Stomach (tissue), 9 donors: ENCODE measurements around the gene SERPINA5. TPM values are rescaled to one million over a fixed set of nuclear protein-coding genes. Genes with fewer than 3 reads are reported as not detected.

Source experiments
- DNase-seq, 2 donors: peaks; one replicate each; pipeline versions ENCODE4 v3.0.0 to v3.0.0-alpha.2; 2013 to 2019
- H3K27ac ChIP-seq, 5 donors: fragments of 200-600 bp in 4 of 5; sonication (generic) in 4 of 5; one replicate each; pipeline ENCODE4 v1.5.1; 2013 to 2019; ENCODE audit warnings: mild to moderate bottlenecking in 1 of 5, moderate library complexity in 1 of 5
- H3K27me3 ChIP-seq, 3 donors: fragments of 200-600 bp; sonication (generic); one replicate each; pipeline ENCODE4 v1.5.1; 2017 to 2019; ENCODE audit warnings: mixed run types in 1 of 3
- H3K36me3 ChIP-seq, 4 donors: fragments of 200-600 bp; sonication (generic); 1 replicate in 3 of 4; 2 replicates in 1 of 4; pipeline ENCODE4 v1.5.1; 2016 to 2019
- H3K4me1 ChIP-seq, 4 donors: fragments of 200-600 bp; sonication (generic); one replicate each; pipeline ENCODE4 v1.5.1; 2016 to 2019
- H3K4me3 ChIP-seq, 4 donors: fragments of 200-600 bp; sonication (generic) in 3 of 4; one replicate each; pipeline ENCODE4 v1.5.1; 2016 to 2019; ENCODE audit warnings: mild to moderate bottlenecking in 1 of 4
- H3K9me3 ChIP-seq, 4 donors: fragments of 200-600 bp; sonication (generic); one replicate each; pipeline ENCODE4 v1.5.1; 2016 to 2019
- EP300 ChIP-seq: sonication (generic); formaldehyde crosslinking; IDR thresholded peaks from one replicate; pipeline ENCODE4 v1.6.1; 2017; ENCODE audit warnings: antibody characterized with exemption
- POLR2A ChIP-seq, 4 donors: fragments of 450-650 bp; IDR thresholded peaks; one replicate each; pipeline ENCODE4 v1.6.1; 2016; ENCODE audit warnings: antibody characterized with exemption in 4 of 4, control low read depth in 2 of 4, mild to moderate bottlenecking in 1 of 4, moderate library complexity in 1 of 4
- POLR2AphosphoS5 ChIP-seq, 3 donors: sonication (generic); formaldehyde crosslinking; IDR thresholded peaks; one replicate each; pipeline ENCODE4 v1.6.1; 2016; ENCODE audit warnings: antibody characterized with exemption in 3 of 3
- WGBS, 5 donors: extraction: QIAGEN DNeasy Blood & Tissue Kit in 3 of 5; methylation state at CpG; one replicate each; pipeline versions ENCODE4 v1.1.5 to v1.1.7; 2013 to 2018; 5-methylcytosine and 5-hydroxymethylcytosine counted together
- intact Hi-C: fragments of 100-400 bp; cut with DNase I; formaldehyde crosslinking; loops from one replicate; pipeline ENCODE4 v1.15.1; 2023; ENCODE audit warnings: low total_unique reads
- polyA plus RNA-seq, 3 donors: library from polyadenylated mRNA; stranded (reverse); fragments of 200-250 nt; gene quantifications; one replicate each; pipeline ENCODE4 v1.2.3, GENCODE V29; 2013
- total RNA-seq, 5 donors: library from RNA; depleted of rRNA; stranded (reverse); fragments of >200 nt; gene quantifications; one replicate each; pipeline versions ENCODE4 v1.1.0 to v1.2.3, GENCODE V29; 2014 to 2016
- TF ChIP-seq, protein P1 (sequence below), 7 experiments: fragments of 450-650 bp in 4 of 7; fragments of 200-600 bp in 3 of 7; sonication (generic) in 3 of 7; IDR thresholded peaks; one replicate each; pipeline ENCODE4 v1.5.1; 2016 to 2019; ENCODE audit warnings: antibody characterized with exemption in 7 of 7, control low read depth in 2 of 7, mild to moderate bottlenecking in 1 of 7
- donor health status: healthy with polysubstance abuse.
- donor health status: Bipolar disorder and iron deficiency.
- donor health status: healthy.

The SERPINA5 gene
- total and polyA plus RNA-seq, 8 donors: 1.7 to 10.7 (median 3.9) TPM; not detected in 2

DNA sequence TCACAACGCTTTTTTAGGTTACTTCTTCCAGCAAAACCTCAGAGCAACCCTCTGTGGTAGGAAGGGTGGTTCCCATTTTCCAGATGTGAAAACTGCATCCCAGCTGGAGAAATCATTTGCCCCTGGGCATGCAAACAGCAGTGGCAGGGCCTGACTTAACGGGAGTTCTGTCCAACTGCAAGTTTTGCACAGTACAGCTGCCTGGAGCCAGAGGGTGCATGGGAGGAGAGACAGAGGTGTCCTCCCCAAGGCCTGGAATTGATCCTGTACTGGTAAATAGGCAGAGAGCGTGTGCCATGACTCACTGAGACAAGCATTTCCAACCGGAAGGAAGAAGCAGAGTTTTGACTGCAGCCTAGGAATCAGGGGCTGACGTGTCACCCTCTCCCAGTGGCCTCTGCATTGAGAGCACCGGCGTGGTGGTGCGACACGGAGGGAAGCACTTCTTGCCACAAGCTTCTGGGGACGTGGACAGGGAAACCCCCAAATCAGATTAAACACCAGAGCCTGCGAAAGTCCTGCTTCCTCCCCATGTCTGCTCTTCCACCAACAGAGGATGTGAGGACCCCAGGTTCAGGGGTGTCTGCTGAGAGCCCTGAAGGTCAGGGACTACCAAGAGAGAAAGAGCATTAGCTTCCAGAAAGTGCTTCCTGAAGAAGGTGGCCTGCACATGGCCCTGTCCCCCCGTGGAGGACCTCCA, 39.0 kb upstream of the SERPINA5 start:
- no peak overlapping the region for H3K4me3 ChIP-seq
- WGBS, 5 donors: 80 to 89% (median 84%) methylated on average over 11 to 12 of the region's 12 CpGs
- intact Hi-C loops: no loop called here

DNA sequence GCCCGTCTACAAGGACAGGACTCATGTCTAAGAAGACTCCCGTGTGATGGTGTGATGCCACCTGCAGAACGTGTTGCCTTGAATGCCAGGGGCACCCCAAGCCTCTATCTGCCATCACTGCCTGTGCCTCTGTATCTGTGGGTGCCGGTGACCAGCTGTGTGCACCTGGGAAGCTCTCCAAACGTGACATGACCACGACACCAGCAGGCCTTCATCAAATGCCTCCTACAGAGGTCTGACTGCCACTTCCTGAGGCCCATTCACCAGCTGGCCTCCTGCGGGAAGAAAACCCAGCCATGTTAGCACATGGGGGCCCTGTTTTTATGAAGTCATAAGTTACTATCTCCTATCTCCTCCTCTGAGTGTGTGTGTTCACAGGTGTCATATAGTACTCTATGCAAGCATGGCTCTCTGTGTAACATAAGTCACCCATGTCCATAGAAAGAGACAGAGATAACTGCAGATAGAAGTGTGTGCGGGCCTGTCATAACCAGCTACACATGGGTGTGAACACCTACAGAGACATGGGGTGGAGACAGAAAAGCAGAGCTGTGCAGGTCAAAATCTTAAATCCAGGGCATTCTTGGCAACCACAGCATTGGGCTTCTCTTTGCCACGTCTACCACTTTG, 38.3 kb upstream of the SERPINA5 start:
- peaks cover 0 to 13% (median 9%) of the 10 kb centered on the region in 4 donors for H3K9me3 ChIP-seq
- no peaks in the 10 kb centered on the region for H3K36me3 ChIP-seq
- H3K4me1 ChIP-seq: peaks cover 0 to 4% (median 0%) of the 10 kb centered on the region in 4 donors
- no peak overlapping the region for H3K4me3 ChIP-seq
- 70 to 79% (median 74%) methylated on average over 8 to 9 of the region's 9 CpGs for WGBS, 5 donors
- no peak overlapping the region for H3K27ac ChIP-seq
- DNase-seq: no peak
- H3K27me3 ChIP-seq: peaks cover 0 to 24% (median 0%) of the 10 kb centered on the region in 3 donors
- TF ChIP-seq, protein P1, sequence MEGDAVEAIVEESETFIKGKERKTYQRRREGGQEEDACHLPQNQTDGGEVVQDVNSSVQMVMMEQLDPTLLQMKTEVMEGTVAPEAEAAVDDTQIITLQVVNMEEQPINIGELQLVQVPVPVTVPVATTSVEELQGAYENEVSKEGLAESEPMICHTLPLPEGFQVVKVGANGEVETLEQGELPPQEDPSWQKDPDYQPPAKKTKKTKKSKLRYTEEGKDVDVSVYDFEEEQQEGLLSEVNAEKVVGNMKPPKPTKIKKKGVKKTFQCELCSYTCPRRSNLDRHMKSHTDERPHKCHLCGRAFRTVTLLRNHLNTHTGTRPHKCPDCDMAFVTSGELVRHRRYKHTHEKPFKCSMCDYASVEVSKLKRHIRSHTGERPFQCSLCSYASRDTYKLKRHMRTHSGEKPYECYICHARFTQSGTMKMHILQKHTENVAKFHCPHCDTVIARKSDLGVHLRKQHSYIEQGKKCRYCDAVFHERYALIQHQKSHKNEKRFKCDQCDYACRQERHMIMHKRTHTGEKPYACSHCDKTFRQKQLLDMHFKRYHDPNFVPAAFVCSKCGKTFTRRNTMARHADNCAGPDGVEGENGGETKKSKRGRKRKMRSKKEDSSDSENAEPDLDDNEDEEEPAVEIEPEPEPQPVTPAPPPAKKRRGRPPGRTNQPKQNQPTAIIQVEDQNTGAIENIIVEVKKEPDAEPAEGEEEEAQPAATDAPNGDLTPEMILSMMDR (IDR thresholded peaks at IDR 0.05): no peak
- TF ChIP-seq EP300 (no peak), POLR2A (IDR thresholded peaks at IDR 0.05) (no peak), POLR2AphosphoS5 (IDR thresholded peaks at IDR 0.05) (no peak)
- intact Hi-C loops: no loop called here

More for the DNA sequence above, 39.0 kb upstream of the SERPINA5 start:
- peaks cover 0 to 4% (median 0%) of the 10 kb centered on the region in 4 donors for H3K4me1 ChIP-seq
- TF ChIP-seq POLR2AphosphoS5 (IDR thresholded peaks at IDR 0.05): no peak
- no peak for TF ChIP-seq EP300
- TF ChIP-seq, protein P1 (IDR thresholded peaks at IDR 0.05): no peak
- no peak for TF ChIP-seq POLR2A (IDR thresholded peaks at IDR 0.05)
- H3K27me3 ChIP-seq: peaks cover 0 to 30% (median 0%) of the 10 kb centered on the region in 3 donors
- H3K27ac ChIP-seq: no peak overlapping the region
- H3K9me3 ChIP-seq: peaks cover 0 to 13% (median 9%) of the 10 kb centered on the region in 4 donors
- no peak for DNase-seq
- H3K36me3 ChIP-seq: no peaks in the 10 kb centered on the region

DNA sequence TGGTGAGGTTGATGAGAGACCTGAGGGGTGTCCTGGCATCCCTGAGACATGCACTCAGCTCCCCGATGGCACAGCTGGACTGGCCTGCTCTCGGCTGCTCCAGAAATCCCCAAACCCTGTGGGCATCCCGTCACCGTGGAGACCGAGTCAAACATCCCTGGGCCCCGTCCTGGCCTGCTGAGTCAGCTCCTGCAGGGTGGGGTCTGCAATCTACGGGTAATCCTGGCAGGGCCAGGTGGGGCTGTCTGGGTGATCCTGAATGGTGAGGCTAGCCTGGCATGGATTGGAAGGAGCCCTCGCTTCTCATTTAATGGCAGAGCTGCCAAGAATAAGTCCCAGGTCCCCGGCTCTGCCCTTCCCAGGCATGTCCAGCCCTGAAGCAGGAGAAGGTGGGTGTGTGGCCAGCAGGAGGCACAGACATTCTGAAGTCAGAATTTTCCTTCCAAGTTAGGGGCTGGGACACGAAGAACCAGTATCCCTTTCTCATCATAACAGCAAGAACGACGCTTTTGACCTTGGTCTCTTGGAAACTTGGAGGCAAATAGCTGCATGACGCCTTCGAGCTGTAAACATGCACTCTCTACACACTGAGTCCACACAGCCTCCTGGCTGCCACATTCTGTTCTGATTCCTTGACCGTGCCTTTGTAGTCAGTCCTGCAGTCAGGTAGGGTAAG, 37.6 kb upstream of the SERPINA5 start:
- H3K36me3 ChIP-seq: no peaks in the 10 kb centered on the region
- H3K9me3 ChIP-seq: peaks cover 0 to 13% (median 9%) of the 10 kb centered on the region in 4 donors
- H3K4me1 ChIP-seq: peaks cover 0 to 4% (median 0%) of the 10 kb centered on the region in 4 donors
- DNase-seq: peak in 1 of 2 donors; percentile 44
- TF ChIP-seq POLR2A (IDR thresholded peaks at IDR 0.05): no peak
- no peak overlapping the region for H3K27ac ChIP-seq
- WGBS, 5 donors: 65 to 70% (median 68%) methylated on average over 11 to 15 of the region's 15 CpGs
- intact Hi-C loops: no loop called here
- no peak overlapping the region for H3K4me3 ChIP-seq
- H3K27me3 ChIP-seq: peaks cover 0 to 18% (median 0%) of the 10 kb centered on the region in 3 donors

DNA sequence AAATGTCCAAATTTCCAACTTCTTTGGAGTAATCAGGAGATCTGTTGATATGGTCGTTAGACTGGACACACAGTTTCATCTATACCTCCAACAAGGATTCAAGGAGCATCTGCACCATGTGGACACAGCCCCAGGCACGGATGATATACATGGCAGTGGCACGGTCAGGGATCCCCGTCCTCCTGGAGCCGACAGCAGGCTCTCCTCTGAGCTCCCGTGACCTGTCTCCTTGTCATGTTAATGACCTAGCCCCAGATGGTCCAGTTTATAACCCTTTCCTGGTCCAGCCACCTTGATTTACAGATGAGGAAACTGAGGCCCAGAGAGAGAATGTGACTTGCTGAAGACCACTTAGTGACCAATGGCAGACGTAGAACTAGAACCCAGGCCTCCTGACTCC, 36.5 kb upstream of the SERPINA5 start:
- H3K27ac ChIP-seq: no peak overlapping the region
- 59 to 78% (median 76%) methylated on average over 7 of the region's 7 CpGs for WGBS, 5 donors
- TF ChIP-seq POLR2A (IDR thresholded peaks at IDR 0.05) (no peak), EP300 (no peak), POLR2AphosphoS5 (IDR thresholded peaks at IDR 0.05) (no peak)
- TF ChIP-seq, protein P1 (IDR thresholded peaks at IDR 0.05): no peak
- H3K4me1 ChIP-seq: peaks cover 0 to 4% (median 0%) of the 10 kb centered on the region in 4 donors
- H3K27me3 ChIP-seq: peaks cover 0 to 20% (median 0%) of the 10 kb centered on the region in 3 donors
- H3K9me3 ChIP-seq: peaks cover 0 to 13% (median 9%) of the 10 kb centered on the region in 4 donors
- intact Hi-C loops: no loop called here
- no peak overlapping the region for H3K4me3 ChIP-seq
- no peaks in the 10 kb centered on the region for H3K36me3 ChIP-seq
- DNase-seq: no peak
